GM19467 (cell line): ENCODE measurements around the gene DLX2.

Source experiments
- ATAC-seq: cut with Tn5 transposase; IDR thresholded peaks from one replicate; pipeline ENCODE4 v1.9.1; 2021; ENCODE audit warnings: mild to moderate bottlenecking, moderate library complexity; ENCODE audit not compliant: unreplicated experiment

The DLX2 gene

GRCh38 chr2:172107690-172108586 is 5.2 kb upstream of the DLX2 start:
- no peak for ATAC-seq

- ATAC-seq: no peak
Measured at GRCh38 chr2:172106108-172106961, 3.6 kb upstream of the DLX2 start.

GRCh38 chr2:172105471-172106107 is 2.9 kb upstream of the DLX2 start:
- no peak for ATAC-seq

- ATAC-seq: no peak
Measured at GRCh38 chr2:172103471-172104272, 972 bp upstream of the DLX2 start.

GRCh38 chr2:172101821-172102390 is 794 bp downstream of the DLX2 start:
- ATAC-seq: no peak

- ATAC-seq: no peak
Measured at GRCh38 chr2:172100935-172101820, 1.5 kb downstream of the DLX2 start.

GRCh38 chr2:172100080-172100934 is 2.4 kb downstream of the DLX2 start:
- no peak for ATAC-seq

- ATAC-seq: no peak
Measured at GRCh38 chr2:172099472-172100079, 3.1 kb downstream of the DLX2 start.

- ATAC-seq: no peak
Measured at GRCh38 chr2:172098650-172099471, 3.8 kb downstream of the DLX2 start.

GRCh38 chr2:172098287-172098649 is 4.4 kb downstream of the DLX2 start:
- ATAC-seq: no peak

- ATAC-seq: no peak
Measured at GRCh38 chr2:172097557-172098131, 5.1 kb downstream of the DLX2 start.

- ATAC-seq: no peak
Measured at GRCh38 chr2:172096626-172097547, 5.8 kb downstream of the DLX2 start.

GRCh38 chr2:172095905-172096625 is 6.6 kb downstream of the DLX2 start:
- ATAC-seq: no peak

- ATAC-seq: no peak
Measured at GRCh38 chr2:172095146-172095904, 7.4 kb downstream of the DLX2 start.
